HG03095 (cell line): ENCODE data around the gene MON2.

ENCODE experiments used
- ATAC-seq: cut with Tn5 transposase; IDR thresholded peaks from one replicate; pipeline ENCODE4 v1.9.1; 2021; ENCODE audit warnings: moderate library complexity; ENCODE audit not compliant: unreplicated experiment

The MON2 gene

DNA sequence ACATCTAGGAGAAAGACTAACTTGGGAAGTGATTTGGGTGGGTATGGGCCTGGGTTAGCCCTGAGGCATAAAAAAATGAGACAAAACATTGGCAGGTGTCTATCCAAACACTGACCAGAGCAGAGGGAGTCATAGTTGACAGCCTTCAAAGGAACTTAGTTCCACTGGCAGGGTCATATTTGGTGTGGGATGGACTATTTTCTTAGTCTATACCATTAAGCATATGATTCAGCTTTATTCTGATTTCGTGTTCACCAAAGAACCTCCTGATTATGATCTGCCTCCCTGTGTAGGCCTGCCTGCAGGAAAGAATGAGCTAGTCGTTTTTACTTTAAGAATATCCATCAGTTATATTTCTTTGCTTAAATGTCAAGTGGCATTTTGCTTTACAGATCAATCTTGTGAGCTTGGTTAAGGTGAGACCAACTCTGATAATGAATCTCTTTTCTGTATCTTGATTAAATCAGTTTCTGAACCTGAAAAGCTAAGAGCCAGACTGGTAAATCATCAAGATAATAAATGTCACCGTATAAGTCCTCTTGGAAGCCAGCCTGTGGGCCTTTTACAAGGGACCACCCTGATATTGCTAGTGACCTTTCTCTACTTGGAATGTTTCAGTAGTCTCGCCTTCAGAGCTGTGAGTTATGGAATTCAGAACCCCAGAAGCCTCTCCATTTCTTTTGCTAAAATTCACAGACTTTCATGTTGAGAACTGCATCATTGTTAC, 182.9 kb downstream of the MON2 start:
- no peak for ATAC-seq
